GM21515 (cell line): ENCODE data around the gene MAP2K1.
"Not testable (repeated sequence)": the region's sequence is repeated elsewhere in the genome, so short reads cannot be mapped to it uniquely, and the experiment has no call there.

Experiments
- ATAC-seq: cut with Tn5 transposase; IDR thresholded peaks from one replicate; pipeline ENCODE4 v1.9.1; 2021; ENCODE audit not compliant: unreplicated experiment

MAP2K1 gene

DNA sequence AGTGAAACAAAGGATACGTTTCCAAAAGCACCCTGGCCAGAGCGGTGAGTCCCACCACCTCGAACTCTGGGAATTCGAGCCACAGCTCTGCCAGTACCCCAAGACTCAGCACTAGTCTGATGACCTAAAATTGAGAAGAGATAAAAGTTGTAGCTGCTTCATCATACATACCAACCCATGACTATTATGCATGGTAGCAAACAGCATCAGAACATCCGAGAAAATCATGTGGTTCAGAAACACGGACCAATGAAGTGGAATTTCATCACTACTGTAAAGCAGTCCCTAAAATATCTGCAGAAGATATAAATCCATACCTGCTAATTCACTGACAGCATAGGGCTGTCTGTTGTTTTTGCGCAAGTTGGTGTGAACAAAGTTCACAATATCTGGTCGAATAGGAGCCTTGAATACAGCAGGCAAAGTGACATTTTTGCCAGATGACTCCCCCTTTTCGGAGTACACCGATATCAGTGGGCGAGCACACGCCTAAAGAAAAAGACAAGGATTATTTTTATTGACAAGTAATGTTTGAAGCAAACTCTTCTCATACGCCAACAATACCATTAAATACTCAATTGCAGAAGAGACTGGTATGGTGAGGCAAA is 116.4 kb downstream of the MAP2K1 start:
- not testable (repeated sequence) for ATAC-seq

GRCh38 chr15:66503780-66504562 is 117.3 kb downstream of the MAP2K1 start:
- ATAC-seq, result no peak

GRCh38 chr15:66504563-66505429 is 118.1 kb downstream of the MAP2K1 start, which contains the start of the genes RPL4 and ZWILCH:
RPL4 (minus strand) TSS chr15:66504855; CDS start chr15:66504790, 65 bp downstream.
ZWILCH (plus strand) TSS chr15:66505326; CDS start chr15:66505339, 13 bp downstream.
- ATAC-seq, result peak; percentile 78

GRCh38 chr15:66505430-66505811 is 118.7 kb downstream of the MAP2K1 start:
- ATAC-seq, result no peak

GRCh38 chr15:66505818-66506217 is 119.1 kb downstream of the MAP2K1 start:
- ATAC-seq, result no peak

DNA sequence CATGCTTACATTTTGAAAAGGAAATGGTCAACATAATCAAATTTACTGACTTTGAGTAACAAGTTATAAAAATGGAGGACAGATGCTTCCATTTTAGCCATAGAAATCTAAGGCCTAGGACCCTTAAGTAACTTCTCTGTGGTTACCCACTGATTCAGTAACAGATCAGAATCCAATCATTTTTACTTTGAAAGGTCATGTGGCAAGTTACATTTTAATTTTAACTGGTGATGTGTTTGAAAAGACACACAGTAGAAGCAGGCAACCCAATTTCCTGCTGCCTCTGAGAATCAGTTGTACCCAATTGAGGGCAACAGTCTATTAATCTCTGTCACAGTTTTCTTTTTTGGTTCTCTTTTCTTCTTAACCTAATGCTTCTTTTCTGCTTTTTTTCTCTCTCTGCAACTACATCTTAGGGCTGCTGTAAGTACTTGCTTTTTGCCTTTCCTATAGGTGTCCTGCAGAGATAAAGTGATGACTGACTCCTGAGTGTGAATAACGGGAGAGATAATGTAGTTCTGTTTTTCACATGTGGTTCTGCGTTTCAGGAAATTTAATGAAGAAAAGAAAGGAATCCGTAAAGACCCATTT is 121.7 kb downstream of the MAP2K1 start:
- ATAC-seq, result no peak

DNA sequence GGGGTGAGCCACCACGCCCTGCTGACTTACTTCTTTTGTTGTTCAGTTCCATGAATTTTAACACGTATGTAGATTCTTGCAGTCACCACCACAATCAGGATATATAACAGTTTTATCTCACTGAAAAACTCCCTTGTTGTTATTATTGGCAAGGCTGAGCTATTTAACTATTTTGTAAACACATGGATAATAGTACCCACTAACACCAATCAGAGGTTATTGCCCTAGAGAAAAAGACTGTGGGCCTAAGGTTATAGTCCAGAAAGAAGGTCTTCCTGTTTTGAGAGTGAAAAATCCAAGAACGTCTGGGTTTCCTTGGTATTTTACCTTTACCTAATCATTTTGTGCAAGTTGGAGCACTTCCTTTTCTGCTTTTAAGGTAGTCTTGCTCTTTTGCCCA is 127.9 kb downstream of the MAP2K1 start:
- ATAC-seq, result no peak

- ATAC-seq, result no peak
These were observed 129.2 kb downstream of the MAP2K1 start for GRCh38 chr15:66515901-66516322.

DNA sequence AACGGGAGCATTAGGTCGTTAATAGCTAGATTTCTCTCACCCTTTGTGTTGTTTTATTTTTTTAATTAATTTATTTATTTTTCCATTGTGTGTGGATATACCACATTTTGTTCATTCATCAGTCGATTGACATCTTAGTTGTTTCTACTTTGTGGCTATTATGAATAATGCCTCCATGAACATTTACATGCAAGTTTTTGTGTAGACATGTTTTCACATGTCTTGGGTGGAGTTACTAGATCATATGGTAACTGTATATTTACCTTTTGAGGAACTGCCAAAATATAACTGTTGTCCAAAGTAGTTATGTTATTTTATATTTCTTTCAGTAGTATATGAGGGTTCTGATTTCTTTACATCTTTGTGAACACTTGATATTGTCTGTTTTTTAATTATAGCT is 137.2 kb downstream of the MAP2K1 start:
- no peak for ATAC-seq

GRCh38 chr15:66524838-66525237 is 138.1 kb downstream of the MAP2K1 start:
- no peak for ATAC-seq

- ATAC-seq, result no peak
These were observed 148.3 kb downstream of the MAP2K1 start for GRCh38 chr15:66535056-66535455.
